Prostate gland (tissue), 2 donors: Measurements from ENCODE around the gene ZMYND12.

Experiments used
- CTCF ChIP-seq, 4 experiments: fragments of 200-600 bp in 2 of 4; fragments of 450-650 bp in 2 of 4; sonication (generic) in 2 of 4; IDR thresholded peaks; 1 replicate in 3 of 4; 2 replicates in 1 of 4; pipeline ENCODE4 v1.5.1; 2016 to 2019; ENCODE audit warnings: antibody characterized with exemption in 4 of 4, mild to moderate bottlenecking in 2 of 4, moderate library complexity in 2 of 4
- POLR2AphosphoS5 ChIP-seq: sonication (generic); formaldehyde crosslinking; IDR thresholded peaks from one replicate; pipeline ENCODE4 v1.6.1; 2017; ENCODE audit warnings: antibody characterized with exemption

GRCh38 chr1:42420121-42420520 is 35.7 kb downstream of the ZMYND12 start:
- TF ChIP-seq POLR2AphosphoS5: no peak
- no peak for TF ChIP-seq CTCF (IDR thresholded peaks at IDR 0.05)
